PC-3 (cell line): Measurements from ENCODE around the gene CDK5R1.

Experiments used
- EZH2 ChIP-seq: fragments of 300-600 bp; sonication (generic); IDR thresholded peaks from one replicate; pipeline ENCODE4 v1.6.1; 2017; ENCODE audit warnings: antibody characterized with exemption, mild to moderate bottlenecking, low read length; ENCODE audit not compliant: unreplicated experiment
- TF ChIP-seq, protein P1 (sequence below): fragments of 300-600 bp; sonication (generic); conservative IDR thresholded peaks from 2 replicates; pipeline ENCODE4 v1.5.1; 2017; ENCODE audit warnings: antibody characterized with exemption, low read depth, mild to moderate bottlenecking, low read length

DNA sequence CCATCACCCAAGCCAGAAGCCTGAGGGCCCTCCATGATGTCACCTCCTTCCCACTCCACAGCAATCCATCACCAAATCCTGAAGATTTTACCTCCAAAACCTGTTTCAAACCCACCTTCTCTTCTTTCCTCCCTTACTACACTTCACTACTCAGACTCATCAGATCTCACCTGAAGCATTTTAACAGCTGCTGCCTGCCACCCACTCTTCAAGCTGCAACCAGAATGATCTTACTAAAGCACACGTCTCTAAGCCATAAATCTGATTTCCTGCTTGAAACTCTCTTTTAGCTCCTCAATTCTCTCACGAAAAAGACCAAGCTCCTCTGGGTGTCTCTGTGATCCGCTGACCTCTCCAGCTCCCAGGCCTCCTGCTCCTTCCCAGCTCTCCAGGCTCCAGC is 46.5 kb downstream of the CDK5R1 start:
- TF ChIP-seq, protein P1, sequence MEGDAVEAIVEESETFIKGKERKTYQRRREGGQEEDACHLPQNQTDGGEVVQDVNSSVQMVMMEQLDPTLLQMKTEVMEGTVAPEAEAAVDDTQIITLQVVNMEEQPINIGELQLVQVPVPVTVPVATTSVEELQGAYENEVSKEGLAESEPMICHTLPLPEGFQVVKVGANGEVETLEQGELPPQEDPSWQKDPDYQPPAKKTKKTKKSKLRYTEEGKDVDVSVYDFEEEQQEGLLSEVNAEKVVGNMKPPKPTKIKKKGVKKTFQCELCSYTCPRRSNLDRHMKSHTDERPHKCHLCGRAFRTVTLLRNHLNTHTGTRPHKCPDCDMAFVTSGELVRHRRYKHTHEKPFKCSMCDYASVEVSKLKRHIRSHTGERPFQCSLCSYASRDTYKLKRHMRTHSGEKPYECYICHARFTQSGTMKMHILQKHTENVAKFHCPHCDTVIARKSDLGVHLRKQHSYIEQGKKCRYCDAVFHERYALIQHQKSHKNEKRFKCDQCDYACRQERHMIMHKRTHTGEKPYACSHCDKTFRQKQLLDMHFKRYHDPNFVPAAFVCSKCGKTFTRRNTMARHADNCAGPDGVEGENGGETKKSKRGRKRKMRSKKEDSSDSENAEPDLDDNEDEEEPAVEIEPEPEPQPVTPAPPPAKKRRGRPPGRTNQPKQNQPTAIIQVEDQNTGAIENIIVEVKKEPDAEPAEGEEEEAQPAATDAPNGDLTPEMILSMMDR: no peak
- no peak for TF ChIP-seq EZH2
